WERI-Rb-1 (cell line): ENCODE measurements around the gene MAGI1.

ENCODE experiments used
- DNase-seq: peaks from one replicate; pipeline ENCODE4 v3.0.0-alpha.2; 2020
- H3K27ac ChIP-seq: fragments of 250-450 bp; sonication (Bioruptor Pico); 2 replicates; pipeline ENCODE4 v1.5.1; 2020; ENCODE audit warnings: mild to moderate bottlenecking, moderate library complexity
- H3K27me3 ChIP-seq: fragments of 250-450 bp; sonication (Bioruptor Pico); 2 replicates; pipeline ENCODE4 v1.5.1; 2021; ENCODE audit warnings: mild to moderate bottlenecking, low read depth, moderate library complexity; ENCODE audit not compliant: insufficient read depth, severe bottlenecking
- H3K36me3 ChIP-seq: fragments of 250-450 bp; sonication (Bioruptor Pico); 2 replicates; pipeline ENCODE4 v1.5.1; 2020; ENCODE audit warnings: mild to moderate bottlenecking, moderate library complexity
- H3K4me3 ChIP-seq: 2 replicates; pipeline ENCODE4 v1.5.1; 2011; ENCODE audit warnings: low read depth, mild to moderate bottlenecking, control low read depth, low read length
- H3K9me3 ChIP-seq: fragments of 250-450 bp; sonication (Bioruptor Pico); 2 replicates; pipeline ENCODE4 v1.5.1; 2021; ENCODE audit warnings: mild to moderate bottlenecking, moderate library complexity; ENCODE audit not compliant: severe bottlenecking
- TF ChIP-seq, protein P1 (sequence below): IDR thresholded peaks from 2 replicates; pipeline ENCODE4 v1.5.1; 2011; ENCODE audit warnings: low read depth, mild to moderate bottlenecking, control low read depth, inconsistent platforms, low read length

Gene MAGI1

DNA sequence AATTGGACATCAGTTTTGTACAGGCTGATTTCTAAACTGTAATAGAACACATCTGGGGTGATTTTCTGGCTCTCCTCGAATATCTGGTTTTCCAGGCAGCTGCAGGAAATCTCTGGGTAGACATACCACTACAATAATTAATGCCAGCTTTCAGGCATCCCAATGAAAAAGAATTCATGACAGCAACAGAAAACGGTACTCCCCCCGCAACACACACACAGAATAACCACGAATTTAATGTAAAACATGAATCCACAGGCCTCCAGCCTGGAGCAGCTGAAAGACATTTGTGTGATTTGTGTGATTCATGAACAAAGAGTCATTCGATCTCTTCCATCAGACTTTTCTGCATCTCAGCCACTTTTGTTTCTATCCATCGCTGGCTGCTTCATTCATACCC, 262.2 kb downstream of the MAGI1 start:
- TF ChIP-seq, protein P1, sequence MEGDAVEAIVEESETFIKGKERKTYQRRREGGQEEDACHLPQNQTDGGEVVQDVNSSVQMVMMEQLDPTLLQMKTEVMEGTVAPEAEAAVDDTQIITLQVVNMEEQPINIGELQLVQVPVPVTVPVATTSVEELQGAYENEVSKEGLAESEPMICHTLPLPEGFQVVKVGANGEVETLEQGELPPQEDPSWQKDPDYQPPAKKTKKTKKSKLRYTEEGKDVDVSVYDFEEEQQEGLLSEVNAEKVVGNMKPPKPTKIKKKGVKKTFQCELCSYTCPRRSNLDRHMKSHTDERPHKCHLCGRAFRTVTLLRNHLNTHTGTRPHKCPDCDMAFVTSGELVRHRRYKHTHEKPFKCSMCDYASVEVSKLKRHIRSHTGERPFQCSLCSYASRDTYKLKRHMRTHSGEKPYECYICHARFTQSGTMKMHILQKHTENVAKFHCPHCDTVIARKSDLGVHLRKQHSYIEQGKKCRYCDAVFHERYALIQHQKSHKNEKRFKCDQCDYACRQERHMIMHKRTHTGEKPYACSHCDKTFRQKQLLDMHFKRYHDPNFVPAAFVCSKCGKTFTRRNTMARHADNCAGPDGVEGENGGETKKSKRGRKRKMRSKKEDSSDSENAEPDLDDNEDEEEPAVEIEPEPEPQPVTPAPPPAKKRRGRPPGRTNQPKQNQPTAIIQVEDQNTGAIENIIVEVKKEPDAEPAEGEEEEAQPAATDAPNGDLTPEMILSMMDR: no peak
- no peaks in the 10 kb centered on the region for H3K27me3 ChIP-seq
- H3K9me3 ChIP-seq: no peaks in the 10 kb centered on the region
- H3K27ac ChIP-seq: no peak overlapping the region
- no peaks in the 10 kb centered on the region for H3K36me3 ChIP-seq
- no peak overlapping the region for H3K4me3 ChIP-seq
- DNase-seq: no peak

DNA sequence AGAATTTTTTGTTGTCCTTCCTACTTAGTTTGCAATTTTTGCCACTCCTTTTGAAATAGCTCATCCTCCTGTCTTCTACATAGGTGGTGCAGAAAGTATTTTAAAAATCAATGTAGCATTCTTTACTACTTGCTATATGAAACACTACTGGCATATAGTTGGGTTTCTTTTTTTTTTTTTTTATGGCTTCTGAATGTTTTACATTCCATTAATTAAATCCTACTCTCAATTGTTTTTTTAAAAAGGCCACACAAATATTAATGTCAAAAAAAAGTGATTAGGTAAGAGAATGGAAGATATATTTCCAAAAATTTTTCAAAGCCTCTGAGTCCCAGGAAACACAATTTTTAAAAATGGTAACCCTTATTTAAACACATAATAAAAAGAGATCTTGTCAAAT, 262.6 kb downstream of the MAGI1 start:
- Histone ChIP-seq H3K27ac (no peak overlapping the region), H3K9me3 (no peaks in the 10 kb centered on the region), H3K4me3 (no peak overlapping the region), H3K36me3 (no peaks in the 10 kb centered on the region), H3K27me3 (no peaks in the 10 kb centered on the region)
- TF ChIP-seq, protein P1: no peak
- DNase-seq: no peak

DNA sequence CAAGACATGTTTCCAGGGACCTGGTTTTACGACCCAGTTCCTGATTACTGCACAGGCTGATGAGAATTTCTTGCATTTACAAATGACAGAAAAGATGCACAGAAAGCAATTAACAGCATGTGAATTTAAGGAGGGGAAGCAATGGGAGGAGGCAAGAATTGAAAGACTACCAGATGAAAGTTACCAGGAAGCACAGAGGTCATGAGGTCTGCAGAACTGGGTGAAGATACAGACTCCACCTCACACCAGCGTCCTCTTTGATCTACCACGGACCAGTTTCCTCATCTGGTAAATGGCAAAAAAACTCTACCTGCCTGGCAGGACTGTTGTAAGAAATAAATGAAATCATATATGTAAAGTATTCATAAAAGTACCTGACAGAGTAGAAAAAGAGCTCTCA, 266.0 kb downstream of the MAGI1 start:
- DNase-seq: no peak
- H3K36me3 ChIP-seq: no peaks in the 10 kb centered on the region
- no peaks in the 10 kb centered on the region for H3K27me3 ChIP-seq
- no peaks in the 10 kb centered on the region for H3K9me3 ChIP-seq
- TF ChIP-seq, protein P1: no peak
- H3K4me3 ChIP-seq: no peak overlapping the region
- no peak overlapping the region for H3K27ac ChIP-seq

DNA sequence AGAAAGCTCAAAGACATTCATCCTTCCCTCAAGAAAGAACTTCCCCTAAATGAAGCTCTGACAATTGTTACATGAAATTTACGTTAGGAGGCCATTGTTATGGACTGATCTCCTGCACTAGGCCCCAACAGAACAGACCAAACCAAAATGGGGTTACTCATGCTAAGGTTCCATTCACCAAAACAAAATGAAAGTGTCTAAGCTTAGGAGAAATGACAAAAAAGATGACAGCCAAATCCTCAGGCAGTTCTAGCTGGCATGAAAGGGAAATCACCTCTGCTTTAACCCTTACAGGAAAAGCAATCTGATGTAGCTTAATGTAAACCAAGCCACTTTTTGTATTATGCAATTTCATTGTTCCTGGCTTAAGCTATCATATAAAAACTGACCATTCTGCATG, 271.2 kb downstream of the MAGI1 start:
- Histone ChIP-seq H3K27ac (no peak overlapping the region), H3K4me3 (no peak overlapping the region), H3K36me3 (no peaks in the 10 kb centered on the region), H3K9me3 (no peaks in the 10 kb centered on the region), H3K27me3 (no peaks in the 10 kb centered on the region)
- DNase-seq: no peak
- TF ChIP-seq, protein P1: no peak

DNA sequence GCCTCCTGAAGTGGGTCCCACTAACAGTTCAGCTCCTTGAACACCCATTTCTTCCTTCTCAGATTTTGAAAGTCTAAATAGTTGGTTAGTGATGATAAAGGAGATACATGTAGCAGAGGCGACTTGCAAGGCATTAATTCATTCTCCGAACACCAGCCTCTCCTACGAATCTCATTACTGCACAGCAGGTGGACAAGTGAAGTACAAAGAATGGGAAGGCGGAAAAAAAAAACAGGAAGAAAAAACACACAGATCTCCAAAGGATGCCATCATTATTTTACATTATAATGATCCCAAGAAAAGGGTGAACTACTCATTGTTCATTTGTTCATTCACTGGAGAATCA, 276.5 kb downstream of the MAGI1 start:
- no peak overlapping the region for H3K27ac ChIP-seq
- no peaks in the 10 kb centered on the region for H3K36me3 ChIP-seq
- no peak for DNase-seq
- TF ChIP-seq, protein P1: no peak
- H3K27me3 ChIP-seq: no peaks in the 10 kb centered on the region
- H3K9me3 ChIP-seq: no peaks in the 10 kb centered on the region
- no peak overlapping the region for H3K4me3 ChIP-seq

DNA sequence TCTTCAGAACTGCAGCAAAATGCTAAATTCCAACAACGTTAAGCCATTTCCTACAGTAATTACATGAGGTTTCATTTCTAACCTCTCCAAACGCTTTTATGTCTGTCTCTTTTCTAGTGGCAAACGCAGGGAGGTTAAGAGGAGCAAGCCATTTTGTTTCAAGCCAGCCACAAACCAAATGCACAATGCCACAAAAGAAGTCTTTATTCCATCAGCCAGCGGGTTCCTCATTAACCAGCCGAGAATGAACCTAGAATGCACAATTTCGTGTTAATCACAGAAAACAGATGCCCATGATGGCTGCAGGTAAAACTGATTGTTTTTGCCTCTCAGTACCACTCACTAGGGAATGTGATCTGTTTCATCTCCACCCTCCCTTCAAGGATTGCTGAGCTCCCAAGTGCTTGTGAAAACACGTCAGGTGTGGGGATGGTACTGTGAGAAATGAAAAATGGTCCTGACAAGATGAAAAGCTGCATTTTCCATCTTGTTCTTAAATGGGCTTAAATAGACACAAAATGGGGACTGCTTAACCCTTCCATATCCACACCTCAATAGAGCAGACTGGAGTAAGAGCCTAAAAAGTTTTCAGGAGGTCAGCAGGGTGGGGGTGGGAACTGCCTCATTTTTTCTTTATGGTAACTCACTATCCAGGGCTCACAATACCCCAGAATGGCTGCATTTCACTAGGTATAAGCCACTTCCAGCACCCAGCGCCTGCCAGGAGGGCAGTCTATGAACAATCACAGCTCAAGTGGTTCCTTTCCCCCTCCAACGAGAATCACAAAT, 277.1 kb downstream of the MAGI1 start:
- Histone ChIP-seq H3K27ac (no peak overlapping the region), H3K4me3 (no peak overlapping the region)
- TF ChIP-seq, protein P1: no peak

More for the DNA sequence above, 277.1 kb downstream of the MAGI1 start:
- Histone ChIP-seq H3K9me3 (no peaks in the 10 kb centered on the region), H3K27me3 (no peaks in the 10 kb centered on the region), H3K36me3 (no peaks in the 10 kb centered on the region)
- no peak for DNase-seq
